CD14-positive monocyte (primary cell): ENCODE results near the gene FIGN. TPM values are rescaled to one million over a fixed set of nuclear protein-coding genes. Genes with fewer than 3 reads are reported as not detected.

Experiments
- DNase-seq, 3 donors: peaks; one replicate each; pipeline ENCODE4 v3.0.0-alpha.2; 2011 to 2022
- H2AFZ ChIP-seq: 2 replicates; pipeline ENCODE4 v1.6.0; 2012; ENCODE audit warnings: mild to moderate bottlenecking, low read depth, low read length, inconsistent platforms; ENCODE audit not compliant: insufficient read depth, poor library complexity, severe bottlenecking
- H3K27ac ChIP-seq, 2 donors: 1 replicate in 1 of 2; 2 replicates in 1 of 2; pipeline ENCODE4 v1.5.1; 2012 to 2013; ENCODE audit warnings: low read length in 2 of 2, control low read depth in 1 of 2, inconsistent platforms in 1 of 2, low read depth in 1 of 2, mild to moderate bottlenecking in 1 of 2
- H3K27me3 ChIP-seq, 2 donors: one replicate each; pipeline versions ENCODE4 v1.6.0 to v1.6.1; 2011 to 2013; ENCODE audit warnings: low read length in 2 of 2; ENCODE audit not compliant: control insufficient read depth in 2 of 2, insufficient read depth in 2 of 2
- H3K36me3 ChIP-seq, 2 donors: replicated peaks in 1 of 2; 1 replicate in 1 of 2; 2 replicates in 1 of 2; pipeline versions ENCODE4 v1.5.1 to v1.6.1; 2012 to 2013; ENCODE audit warnings: low read length in 2 of 2, control low read depth in 1 of 2, inconsistent platforms in 1 of 2, mild to moderate bottlenecking in 1 of 2; ENCODE audit not compliant: insufficient read depth in 2 of 2, control insufficient read depth in 1 of 2
- H3K4me1 ChIP-seq, 2 donors: 1 replicate in 1 of 2; 2 replicates in 1 of 2; pipeline versions ENCODE4 v1.5.1 to v1.6.1; 2012 to 2013; ENCODE audit warnings: low read length in 2 of 2, control low read depth in 1 of 2, inconsistent platforms in 1 of 2, mild to moderate bottlenecking in 1 of 2, moderate library complexity in 1 of 2; ENCODE audit not compliant: insufficient read depth in 2 of 2, control insufficient read depth in 1 of 2
- H3K4me2 ChIP-seq: replicated peaks from 2 replicates; pipeline ENCODE3; 2012; ENCODE audit warnings: low read length, moderate library complexity, mild to moderate bottlenecking; ENCODE audit not compliant: poor library complexity, severe bottlenecking; ENCODE audit errors: extremely low read depth
- H3K4me3 ChIP-seq, 3 experiments: fragments of 200-600 bp in 1 of 3; sonication (generic) in 1 of 3; replicated peaks in 1 of 3; 1 replicate in 2 of 3; 2 replicates in 1 of 3; pipeline ENCODE4 v1.5.1; 2011 to 2013; ENCODE audit warnings: low read length in 3 of 3, mild to moderate bottlenecking in 3 of 3, control low read depth in 2 of 3, low read depth in 2 of 3, inconsistent platforms in 1 of 3, moderate library complexity in 1 of 3
- H3K79me2 ChIP-seq: 2 replicates; pipeline ENCODE4 v1.6.0; 2012; ENCODE audit warnings: mild to moderate bottlenecking, control low read depth, inconsistent platforms, low read length, moderate library complexity; ENCODE audit not compliant: insufficient read depth
- H3K9ac ChIP-seq: 2 replicates; pipeline ENCODE4 v1.6.0; 2017; ENCODE audit warnings: low read length, mild to moderate bottlenecking; ENCODE audit not compliant: insufficient read depth, poor library complexity, severe bottlenecking
- H3K9me3 ChIP-seq, 2 donors: replicated peaks in 1 of 2; 1 replicate in 1 of 2; 2 replicates in 1 of 2; pipeline versions ENCODE4 v1.5.1 to v1.6.1; 2012 to 2013; ENCODE audit warnings: low read length in 2 of 2, control low read depth in 1 of 2; ENCODE audit not compliant: control insufficient read depth in 1 of 2, insufficient read depth in 1 of 2
- H4K20me1 ChIP-seq: 2 replicates; pipeline ENCODE4 v1.6.0; 2012; ENCODE audit warnings: mild to moderate bottlenecking, low read length, control low read depth, moderate library complexity; ENCODE audit not compliant: insufficient read depth
- H3K27ac Mint-ChIP-seq, 7 donors: one replicate each; pipeline ENCODE4 v1.8.0; 2020; ENCODE audit warnings: mild to moderate bottlenecking in 7 of 7, mixed read lengths in 7 of 7, moderate library complexity in 6 of 7, inconsistent platforms in 2 of 7
- H3K27me3 Mint-ChIP-seq, 3 donors: one replicate each; pipeline ENCODE4 v1.8.0; 2021 to 2022; ENCODE audit warnings: low read depth in 3 of 3, mild to moderate bottlenecking in 3 of 3, mixed read lengths in 3 of 3, moderate library complexity in 3 of 3, inconsistent platforms in 1 of 3
- H3K36me3 Mint-ChIP-seq, 2 donors: one replicate each; pipeline ENCODE4 v1.8.0; 2020; ENCODE audit warnings: mixed read lengths in 2 of 2, inconsistent platforms in 1 of 2, mild to moderate bottlenecking in 1 of 2
- H3K4me1 Mint-ChIP-seq: one replicate; pipeline ENCODE4 v1.8.0; 2020; ENCODE audit warnings: mild to moderate bottlenecking, mixed read lengths
- H3K4me3 Mint-ChIP-seq, 2 donors: one replicate each; pipeline ENCODE4 v1.8.0; 2020; ENCODE audit warnings: mild to moderate bottlenecking in 2 of 2, mixed read lengths in 2 of 2, moderate library complexity in 1 of 2
- H3K9me3 Mint-ChIP-seq, 7 donors: one replicate each; pipeline ENCODE4 v1.8.0; 2020 to 2022; ENCODE audit warnings: mixed read lengths in 7 of 7, mild to moderate bottlenecking in 6 of 7, moderate library complexity in 6 of 7, inconsistent platforms in 2 of 7
- CTCF ChIP-seq: fragments of 200-600 bp; IDR thresholded peaks from one replicate; pipeline ENCODE4 v1.8.0; 2022; ENCODE audit warnings: antibody characterized with exemption, mild to moderate bottlenecking
- WGBS: methylation state at CpG from one replicate; pipeline ENCODE4 v1.1.5; 2013; ENCODE audit warnings: missing lambda C conversion rate; ENCODE audit not compliant: insufficient coverage; 5-methylcytosine and 5-hydroxymethylcytosine counted together
- intact Hi-C, 2 donors: fragments of 100-400 bp; cut with micrococcal nuclease; formaldehyde crosslinking; loops; one replicate each; pipeline versions ENCODE4 v1.15.0 to v1.15.1; 2023
- polyA plus RNA-seq, 3 donors: library from polyadenylated mRNA; depleted of rRNA in 1 of 3; unstranded in 2 of 3; stranded (reverse) in 1 of 3; fragments of 300-500 nt in 2 of 3; fragments of >200 nt in 1 of 3; fragmentation: Illumina TruSeq in 2 of 3; gene quantifications; 1 replicate in 2 of 3; 2 replicates in 1 of 3; pipeline ENCODE4 v1.2.3, GENCODE V29; 2012 to 2021

The FIGN gene
- polyA plus RNA-seq, 3 donors, result not detected

GRCh38 chr2:163626639-163627109 lies 109.1 kb downstream of the FIGN start:
- no peak for DNase-seq
- Histone ChIP-seq H3K27ac (no peak overlapping the region), H3K36me3 (no peaks in the 10 kb centered on the region), H3K27me3 (no peaks in the 10 kb centered on the region), H3K4me3 (no peak overlapping the region), H3K79me2 (no peaks in the 10 kb centered on the region), H2AFZ (no peak overlapping the region), H3K4me1 (no peaks in the 10 kb centered on the region), H3K9ac (no peak overlapping the region), H3K4me2 (no peak overlapping the region), H3K9me3 (peaks cover 0 to 3% of the 10 kb centered on the region in 2 donors), H4K20me1 (no peaks in the 10 kb centered on the region)
- Mint-ChIP-seq H3K27ac (no peak overlapping the region), H3K9me3 (peaks cover 0 to 4% (median 0%) of the 10 kb centered on the region in 7 donors), H3K4me3 (no peak overlapping the region), H3K36me3 (no peaks in the 10 kb centered on the region), H3K4me1 (no peaks in the 10 kb centered on the region), H3K27me3 (no peaks in the 10 kb centered on the region)
- intact Hi-C loops, result no loop called here
- no peak for TF ChIP-seq CTCF
- WGBS, result 59% methylated on average over 2 of the region's 7 CpGs

- Histone ChIP-seq H3K4me2 (no peak overlapping the region), H4K20me1 (no peaks in the 10 kb centered on the region), H3K79me2 (no peaks in the 10 kb centered on the region), H3K9ac (no peak overlapping the region), H3K36me3 (no peaks in the 10 kb centered on the region), H3K9me3 (peaks cover 0 to 3% of the 10 kb centered on the region in 2 donors), H3K4me3 (no peak overlapping the region), H2AFZ (no peak overlapping the region), H3K27me3 (no peaks in the 10 kb centered on the region), H3K27ac (no peak overlapping the region), H3K4me1 (no peaks in the 10 kb centered on the region)
- Mint-ChIP-seq H3K27ac (no peak overlapping the region), H3K27me3 (no peaks in the 10 kb centered on the region), H3K36me3 (no peaks in the 10 kb centered on the region), H3K4me1 (no peaks in the 10 kb centered on the region), H3K9me3 (peaks cover 0 to 4% (median 0%) of the 10 kb centered on the region in 7 donors), H3K4me3 (no peak overlapping the region)
- intact Hi-C loops, result no loop called here
- WGBS, result no CpG with 5 or more reads among the region's 1 CpG
- no peak for DNase-seq
- TF ChIP-seq CTCF, result no peak
Observed at GRCh38 chr2:163626208-163626607, 109.6 kb downstream of the FIGN start.
